Pancreas (tissue), 10 donors: Measurements from ENCODE around the gene FAM53A. TPM values are rescaled to one million over a fixed set of nuclear protein-coding genes. Genes with fewer than 3 reads are reported as not detected.

ENCODE experiments used
- ATAC-seq, 4 donors: fragments of 200-7000 bp; cut with Tn5 transposase; one replicate each; pipeline versions ENCODE4 v1.8.0 to v1.9.1; 2020; ENCODE audit warnings: mild to moderate bottlenecking in 4 of 4, moderate library complexity in 4 of 4
- DNase-seq, 6 donors: peaks; one replicate each; pipeline ENCODE4 v3.0.0-alpha.2; 2020
- FAIRE-seq: peaks from 2 replicates; lab custom pipeline; 2012; peaks lifted over from hg19 to GRCh38; lab: Jason Lieb, UNC
- H3K27ac ChIP-seq, 4 donors: fragments of 200-600 bp; sonication (generic); 1 replicate in 3 of 4; 2 replicates in 1 of 4; pipeline versions ENCODE4 v1.5.0 to v1.8.0; 2020
- H3K27me3 ChIP-seq, 4 donors: fragments of 200-600 bp; one replicate each; pipeline ENCODE4 v1.8.0; 2021
- H3K36me3 ChIP-seq, 3 donors: fragments of 200-600 bp; sonication (generic) in 1 of 3; one replicate each; pipeline versions ENCODE4 v1.5.0 to v1.8.0; 2020 to 2021
- H3K4me1 ChIP-seq, 3 donors: fragments of 200-600 bp; one replicate each; pipeline ENCODE4 v1.8.0; 2021
- H3K4me3 ChIP-seq, 4 donors: fragments of 200-600 bp; sonication (generic) in 2 of 4; one replicate each; pipeline versions ENCODE4 v1.5.0 to v1.8.0; 2020 to 2021
- H3K9me3 ChIP-seq, 4 donors: fragments of 200-600 bp; one replicate each; pipeline ENCODE4 v1.8.0; 2021
- CTCF ChIP-seq, 4 donors: fragments of 200-600 bp; sonication (generic) in 3 of 4; IDR thresholded peaks; one replicate each; pipeline versions ENCODE4 v1.5.0 to v1.8.0; 2021; ENCODE audit warnings: antibody characterized with exemption in 4 of 4
- WGBS, 2 donors: extraction: QIAGEN DNeasy Blood & Tissue Kit; methylation state at CpG; one replicate each; pipeline ENCODE4 v1.1.7; 2013; 5-methylcytosine and 5-hydroxymethylcytosine counted together
- intact Hi-C, 3 donors: fragments of 100-400 bp; cut with DNase I; formaldehyde crosslinking; loops; one replicate each; pipeline versions ENCODE4 v1.11.1 to v1.14.2; 2022
- polyA plus RNA-seq, 2 donors: library from polyadenylated mRNA; stranded (reverse); fragments of 200-250 nt; gene quantifications; one replicate each; pipeline ENCODE4 v1.2.3, GENCODE V29; 2013
- total RNA-seq, 6 donors: library from RNA; stranded (reverse); fragmentation: NEBNext Ultra II Directional in 4 of 6; extraction: Animal tissue kit (Norgen Biotek cat#: 25700) in 4 of 6; gene quantifications; one replicate each; pipeline versions ENCODE4 v1.2.1 to v1.2.4, GENCODE V29; 2021 to 2023
- donor health status: healthy with polysubstance abuse.
- donor health status: DM: no; HTN: no; CAD: no; lungs with moderate emphysema.
- donor health status: DM: no; HTN: no; CAD: no.
- donor health status: control.
- donor health status: control.
- donor health status: Bipolar disorder and iron deficiency.
- donor health status: DM: yes; HTN: yes; CAD: no.
- donor health status: DM: no; HTN: no; CAD: no.
- donor health status: DM: no; HTN: no; CAD: no.
- donor health status: DM: yes; HTN: yes; CAD: no.

The FAM53A gene
- total and polyA plus RNA-seq, 8 donors: 0.60 to 2.7 (median 1.3) TPM

GRCh38 chr4:1621526-1621925, 62.6 kb downstream of the FAM53A start:
- peak in 1 of 6 donors; percentile 55 for DNase-seq
- Histone ChIP-seq H3K27me3 (no peaks in the 10 kb centered on the region), H3K27ac (no peak overlapping the region), H3K4me3 (no peak overlapping the region), H3K9me3 (no peaks in the 10 kb centered on the region), H3K36me3 (no peaks in the 10 kb centered on the region), H3K4me1 (no peaks in the 10 kb centered on the region)
- 76 to 91% methylated on average over 9 to 10 of the region's 10 CpGs for WGBS, 2 donors
- no peak for TF ChIP-seq CTCF (IDR thresholded peaks at IDR 0.05)
- no peak for ATAC-seq
- intact Hi-C loops: loop anchor here in 1 of 3 donors (10.0 kb wide), 1 partner anchor 267 kb away; no protein-coding TSS in a partner anchor
- FAIRE-seq: no peak

- 81 to 86% methylated on average over 24 to 25 of the region's 25 CpGs for WGBS, 2 donors
- Histone ChIP-seq H3K9me3 (no peaks in the 10 kb centered on the region), H3K4me1 (no peaks in the 10 kb centered on the region), H3K36me3 (no peaks in the 10 kb centered on the region), H3K4me3 (no peak overlapping the region), H3K27ac (no peak overlapping the region), H3K27me3 (no peaks in the 10 kb centered on the region)
- ATAC-seq: no peak
- peak in 1 of 6 donors; percentile 55 for DNase-seq
- intact Hi-C loops: no loop called here
- TF ChIP-seq CTCF (IDR thresholded peaks at IDR 0.05): no peak
- FAIRE-seq: no peak
Measured at GRCh38 chr4:1619151-1619672, 64.9 kb downstream of the FAM53A start.

- FAIRE-seq: no peak
- no peak for TF ChIP-seq CTCF (IDR thresholded peaks at IDR 0.05)
- H3K4me1 ChIP-seq: no peaks in the 10 kb centered on the region
- H3K4me3 ChIP-seq: no peak overlapping the region
- no peak overlapping the region for H3K27ac ChIP-seq
- H3K36me3 ChIP-seq: no peaks in the 10 kb centered on the region
- peak in 1 of 6 donors; percentile 43 for DNase-seq
- 83 to 89% methylated on average over 12 of the region's 12 CpGs for WGBS, 2 donors
- H3K27me3 ChIP-seq: no peaks in the 10 kb centered on the region
- intact Hi-C loops: no loop called here
- no peak for ATAC-seq
- H3K9me3 ChIP-seq: no peaks in the 10 kb centered on the region
Measured at GRCh38 chr4:1618438-1618837, 65.7 kb downstream of the FAM53A start.

- H3K4me3 ChIP-seq: no peak overlapping the region
- no peaks in the 10 kb centered on the region for H3K27me3 ChIP-seq
- TF ChIP-seq CTCF (IDR thresholded peaks at IDR 0.05): no peak
- DNase-seq (no peak), FAIRE-seq (no peak), ATAC-seq (no peak)
- H3K9me3 ChIP-seq: no peaks in the 10 kb centered on the region
- intact Hi-C loops: no loop called here
- no peak overlapping the region for H3K27ac ChIP-seq
- no peaks in the 10 kb centered on the region for H3K4me1 ChIP-seq
- H3K36me3 ChIP-seq: no peaks in the 10 kb centered on the region
- 75 to 80% methylated on average over 6 of the region's 6 CpGs for WGBS, 2 donors
Measured at GRCh38 chr4:1616557-1616930, 67.6 kb downstream of the FAM53A start.

GRCh38 chr4:1615786-1616556, 68.1 kb downstream of the FAM53A start:
- Histone ChIP-seq H3K27me3 (no peaks in the 10 kb centered on the region), H3K27ac (no peak overlapping the region), H3K4me3 (no peak overlapping the region), H3K9me3 (no peaks in the 10 kb centered on the region), H3K36me3 (no peaks in the 10 kb centered on the region), H3K4me1 (no peaks in the 10 kb centered on the region)
- TF ChIP-seq CTCF (IDR thresholded peaks at IDR 0.05): no peak
- intact Hi-C loops: no loop called here
- ATAC-seq (no peak), FAIRE-seq (no peak), DNase-seq (no peak)
- WGBS, 2 donors: 81 to 90% methylated on average over 22 of the region's 22 CpGs
